ENCODE data around the gene TRIM59.

- TF ChIP-seq CTCF (IDR thresholded peaks at IDR 0.05) (no peak), POLR2A (IDR thresholded peaks at IDR 0.05) (no peak)
Observed at GRCh38 chr3:160412477-160412876, 37.1 kb downstream of the TRIM59 start.

All from thyroid gland (tissue), 4 donors.